PC-9 (cell line): ENCODE measurements around the gene CRB3.

Experiments
- EZH2 ChIP-seq: fragments of 200-600 bp; sonication (generic); IDR thresholded peaks from 2 replicates; pipeline ENCODE4 v1.8.0; 2017; ENCODE audit warnings: antibody characterized with exemption, low read depth
- TF ChIP-seq, protein P1 (sequence below): fragments of 200-600 bp; sonication (generic); conservative IDR thresholded peaks from 2 replicates; pipeline ENCODE4 v1.6.1; 2017; ENCODE audit warnings: mixed run types, antibody characterized with exemption, mild to moderate bottlenecking, moderate library complexity

DNA sequence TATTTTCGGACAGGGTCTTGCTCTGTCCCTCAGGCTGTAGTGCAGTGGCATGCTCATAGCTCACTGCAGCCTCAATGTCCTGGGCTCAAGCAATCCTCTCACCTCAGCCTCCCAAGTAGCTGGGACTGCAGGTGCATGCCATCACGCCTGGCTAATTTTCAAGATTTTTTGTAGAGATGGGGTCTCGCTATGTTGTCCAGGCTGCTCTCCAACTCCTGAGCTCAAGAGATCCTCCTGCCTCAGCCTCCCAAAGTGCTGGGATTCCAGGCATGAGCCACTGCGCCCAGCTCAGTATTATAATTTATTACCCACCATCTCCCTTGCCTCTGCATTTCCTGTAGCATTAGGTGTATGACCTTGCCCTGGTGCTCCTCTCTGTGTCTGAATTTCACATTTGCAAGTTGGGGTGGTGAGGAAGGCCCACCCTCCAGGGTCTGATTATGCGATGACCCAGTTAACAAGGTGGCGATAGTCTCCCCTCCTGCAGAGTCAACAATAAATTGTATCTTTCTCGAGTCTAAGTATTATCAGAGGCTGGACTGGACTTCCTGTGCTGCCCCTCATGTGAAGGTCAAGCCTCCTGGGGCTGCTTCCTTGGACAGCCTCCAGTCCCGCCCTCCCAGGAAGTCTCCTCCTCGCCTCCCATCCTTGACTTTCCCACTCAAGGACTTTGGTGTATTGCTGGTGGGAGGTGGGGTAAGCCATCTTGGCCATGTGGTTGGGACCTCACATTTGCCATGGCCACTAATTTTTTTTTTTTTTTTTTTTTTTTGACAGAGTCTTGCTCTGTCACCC is 39.5 kb downstream of the CRB3 start:
- TF ChIP-seq EZH2, result no peak
- TF ChIP-seq, protein P1, sequence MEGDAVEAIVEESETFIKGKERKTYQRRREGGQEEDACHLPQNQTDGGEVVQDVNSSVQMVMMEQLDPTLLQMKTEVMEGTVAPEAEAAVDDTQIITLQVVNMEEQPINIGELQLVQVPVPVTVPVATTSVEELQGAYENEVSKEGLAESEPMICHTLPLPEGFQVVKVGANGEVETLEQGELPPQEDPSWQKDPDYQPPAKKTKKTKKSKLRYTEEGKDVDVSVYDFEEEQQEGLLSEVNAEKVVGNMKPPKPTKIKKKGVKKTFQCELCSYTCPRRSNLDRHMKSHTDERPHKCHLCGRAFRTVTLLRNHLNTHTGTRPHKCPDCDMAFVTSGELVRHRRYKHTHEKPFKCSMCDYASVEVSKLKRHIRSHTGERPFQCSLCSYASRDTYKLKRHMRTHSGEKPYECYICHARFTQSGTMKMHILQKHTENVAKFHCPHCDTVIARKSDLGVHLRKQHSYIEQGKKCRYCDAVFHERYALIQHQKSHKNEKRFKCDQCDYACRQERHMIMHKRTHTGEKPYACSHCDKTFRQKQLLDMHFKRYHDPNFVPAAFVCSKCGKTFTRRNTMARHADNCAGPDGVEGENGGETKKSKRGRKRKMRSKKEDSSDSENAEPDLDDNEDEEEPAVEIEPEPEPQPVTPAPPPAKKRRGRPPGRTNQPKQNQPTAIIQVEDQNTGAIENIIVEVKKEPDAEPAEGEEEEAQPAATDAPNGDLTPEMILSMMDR, result no peak
